SK-N-SH (cell line): Measurements from ENCODE around the gene SEMA3A. TPM values are rescaled to one million over a fixed set of nuclear protein-coding genes. Genes with fewer than 3 reads are reported as not detected.

Source experiments
- CTCF ChIA-PET: fragments of 300-600, 350-600 bp; formaldehyde crosslinking; extraction: SDS; loops from one replicate; lab custom pipeline; 2021; lab: Yijun Ruan, JAX
- POLR2A ChIA-PET: fragments of 350-600 bp; sonication (Branson Sonifier 250); formaldehyde crosslinking; extraction: SDS; loops from one replicate; lab custom pipeline; 2020; ENCODE audit warnings: antibody characterized with exemption, inconsistent platforms; lab: Yijun Ruan, JAX
- DNase-seq: peaks from one replicate; pipeline ENCODE4 v3.0.0; 2012
- H2AFZ ChIP-seq: fragments of 200-600 bp; sonication (generic); 2 replicates; pipeline ENCODE4 v1.8.1; 2016; ENCODE audit warnings: antibody characterized with exemption, mild to moderate bottlenecking, low read depth
- H3F3A ChIP-seq: fragments of 200-600 bp; sonication (generic); replicated peaks from 2 replicates; pipeline ENCODE3; 2016; ENCODE audit warnings: antibody characterized with exemption, mild to moderate bottlenecking; ENCODE audit not compliant: insufficient read depth
- H3K27ac ChIP-seq, 2 experiments: fragments of 200-500 bp in 1 of 2; fragments of 200-600 bp in 1 of 2; sonication (Bioruptor generic) in 1 of 2; sonication (generic), shearing (Covaris generic) in 1 of 2; 2 replicates each; pipeline versions ENCODE4 v1.5.1 to v1.6.1; 2014 to 2016; ENCODE audit warnings: low read depth in 2 of 2, inconsistent platforms in 1 of 2, low read length in 1 of 2, mild to moderate bottlenecking in 1 of 2, mixed read lengths in 1 of 2
- H3K27me3 ChIP-seq: fragments of 200-600 bp; sonication (generic), shearing (Covaris generic); 2 replicates; pipeline ENCODE4 v1.6.1; 2016; ENCODE audit warnings: mixed run types; ENCODE audit not compliant: insufficient read depth
- H3K36me3 ChIP-seq, 2 experiments: fragments of 200-500 bp in 1 of 2; fragments of 200-600 bp in 1 of 2; sonication (Bioruptor generic) in 1 of 2; sonication (generic) in 1 of 2; replicated peaks in 1 of 2; 2 replicates each; pipeline versions ENCODE3 to v1.5.1; 2014 to 2016; ENCODE audit warnings: low read length in 1 of 2, mild to moderate bottlenecking in 1 of 2; ENCODE audit not compliant: insufficient read depth in 2 of 2, control insufficient read depth in 1 of 2
- H3K4me1 ChIP-seq, 2 experiments: fragments of 200-500 bp in 1 of 2; fragments of 200-600 bp in 1 of 2; sonication (Bioruptor generic) in 1 of 2; sonication (generic), shearing (Covaris generic) in 1 of 2; 2 replicates each; pipeline versions ENCODE4 v1.5.1 to v1.6.1; 2014 to 2016; ENCODE audit warnings: low read depth in 1 of 2, low read length in 1 of 2, mixed run types in 1 of 2; ENCODE audit not compliant: insufficient read depth in 2 of 2, control insufficient read depth in 1 of 2
- H3K4me2 ChIP-seq: fragments of 200-600 bp; sonication (generic), shearing (Covaris generic); 2 replicates; pipeline ENCODE4 v1.6.1; 2017; ENCODE audit warnings: mixed run types
- H3K4me3 ChIP-seq, 2 experiments: fragments of 200-500 bp in 1 of 2; fragments of 200-600 bp in 1 of 2; sonication (Bioruptor generic) in 1 of 2; sonication (generic), shearing (Covaris generic) in 1 of 2; 2 replicates each; pipeline versions ENCODE4 v1.5.1 to v1.8.1; 2014 to 2016; ENCODE audit warnings: low read depth in 2 of 2, inconsistent platforms in 1 of 2, low read length in 1 of 2, mild to moderate bottlenecking in 1 of 2, mixed read lengths in 1 of 2, moderate library complexity in 1 of 2
- H3K79me2 ChIP-seq: fragments of 200-600 bp; sonication (generic); 2 replicates; pipeline ENCODE4 v1.8.1; 2017; ENCODE audit warnings: mild to moderate bottlenecking; ENCODE audit not compliant: insufficient read depth
- H3K9ac ChIP-seq: fragments of 200-600 bp; sonication (generic); 2 replicates; pipeline ENCODE4 v1.6.1; 2017; ENCODE audit warnings: mixed run types
- H3K9me2 ChIP-seq: fragments of 200-600 bp; sonication (generic); 2 replicates; pipeline ENCODE4 v1.6.1; 2017; ENCODE audit warnings: mixed run types
- H3K9me3 ChIP-seq: fragments of 200-600 bp; sonication (generic); 2 replicates; pipeline ENCODE4 v1.6.1; 2017; ENCODE audit warnings: mixed run types, mild to moderate bottlenecking, moderate library complexity
- H4K20me1 ChIP-seq: fragments of 200-600 bp; sonication (generic); 2 replicates; pipeline ENCODE4 v1.6.1; 2017; ENCODE audit warnings: mild to moderate bottlenecking, mixed run types; ENCODE audit not compliant: insufficient read depth
- CHD2 ChIP-seq: fragments of 150-350 bp; IDR thresholded peaks from 2 replicates; pipeline ENCODE4 v1.6.1; 2018; ENCODE audit warnings: low read length; ENCODE audit not compliant: partially characterized antibody
- ELF1 ChIP-seq: IDR thresholded peaks from 2 replicates; pipeline ENCODE4 v1.4.0; 2012
- EP300 ChIP-seq, 2 experiments: IDR thresholded peaks; 2 replicates each; pipeline versions ENCODE4 v1.4.0 to v1.6.1; 2012; ENCODE audit warnings: borderline replicate concordance in 1 of 2, low read depth in 1 of 2, low read length in 1 of 2
- FOSL2 ChIP-seq: IDR thresholded peaks from 2 replicates; pipeline ENCODE4 v1.4.0; 2012; ENCODE audit warnings: low read depth, mild to moderate bottlenecking, moderate library complexity, borderline replicate concordance
- FOXJ3 ChIP-seq: sonication (generic); formaldehyde crosslinking; IDR thresholded peaks from 2 replicates; pipeline ENCODE4 v1.5.1; 2020; ENCODE audit warnings: mild to moderate bottlenecking, missing genetic modification reagents
- GABPA ChIP-seq: IDR thresholded peaks from 2 replicates; pipeline ENCODE4 v1.4.0; 2012; ENCODE audit warnings: low read depth, mild to moderate bottlenecking
- GATA2 ChIP-seq: sonication (generic); formaldehyde crosslinking; IDR thresholded peaks from 2 replicates; pipeline ENCODE4 v1.5.0; 2020; ENCODE audit warnings: mild to moderate bottlenecking, missing genetic modification reagents
- JUND ChIP-seq: IDR thresholded peaks from 2 replicates; pipeline ENCODE4 v1.4.0; 2012
- MEF2A ChIP-seq: IDR thresholded peaks from 2 replicates; pipeline ENCODE4 v1.4.0; 2012; ENCODE audit warnings: low read depth, borderline replicate concordance
- NRF1 ChIP-seq: IDR thresholded peaks from 2 replicates; pipeline ENCODE4 v1.6.1; 2012; ENCODE audit warnings: low read depth, mild to moderate bottlenecking, low read length
- POLR2AphosphoS5 ChIP-seq: IDR thresholded peaks from 2 replicates; pipeline ENCODE4 v1.6.1; 2012; ENCODE audit warnings: low read depth, low read length
- RCOR1 ChIP-seq: fragments of 150-350 bp; IDR thresholded peaks from 2 replicates; pipeline ENCODE4 v1.6.1; 2017; ENCODE audit warnings: antibody characterized with exemption, low read length
- RFX5 ChIP-seq: IDR thresholded peaks from 2 replicates; pipeline ENCODE4 v1.6.1; 2012; ENCODE audit warnings: mild to moderate bottlenecking, improper control_type of control experiment, low read length
- RXRA ChIP-seq: IDR thresholded peaks from 2 replicates; pipeline ENCODE4 v1.4.0; 2012; ENCODE audit warnings: low read depth, mild to moderate bottlenecking, borderline replicate concordance
- SMC3 ChIP-seq: IDR thresholded peaks from 2 replicates; pipeline ENCODE4 v1.6.1; 2012; ENCODE audit warnings: low read depth, low read length, improper control_type of control experiment
- TCF12 ChIP-seq: IDR thresholded peaks from 2 replicates; pipeline ENCODE4 v1.4.0; 2012
- YY1 ChIP-seq: IDR thresholded peaks from 2 replicates; pipeline ENCODE4 v1.4.0; 2012; ENCODE audit warnings: low read depth, mild to moderate bottlenecking
- WGBS: methylation state at CpG from one replicate; pipeline ENCODE4 v1.1.6; 2017; ENCODE audit warnings: low lambda C conversion rate; 5-methylcytosine and 5-hydroxymethylcytosine counted together
- polyA plus RNA-seq, 3 experiments: library from polyadenylated mRNA; depleted of rRNA; stranded (reverse); fragments of >200 nt; gene quantifications; 2 replicates each; pipeline ENCODE4 v1.2.3, GENCODE V29; 2012
- TF ChIP-seq, protein P1 (sequence below): fragments of 200-600 bp; sonication (generic); IDR thresholded peaks from 2 replicates; pipeline ENCODE4 v1.6.1; 2017; ENCODE audit warnings: antibody characterized with exemption, mild to moderate bottlenecking, moderate library complexity
- TF ChIP-seq, protein P2 (sequence below): IDR thresholded peaks from 2 replicates; pipeline ENCODE4 v1.6.1; 2012; ENCODE audit warnings: mild to moderate bottlenecking, low read depth, low read length, moderate library complexity
- TF ChIP-seq, protein P3 (sequence below): IDR thresholded peaks from 2 replicates; pipeline ENCODE4 v1.4.0; 2012; ENCODE audit warnings: low read depth, borderline replicate concordance
- TF ChIP-seq, protein P4 (sequence below): fragments of 150-350 bp; IDR thresholded peaks from 2 replicates; pipeline ENCODE4 v1.6.1; 2017; ENCODE audit warnings: antibody characterized with exemption, low read length, low read depth, borderline replicate concordance
- TF ChIP-seq, protein P5 (sequence below): IDR thresholded peaks from 2 replicates; pipeline ENCODE4 v1.4.0; 2012; ENCODE audit warnings: low read depth
- TF ChIP-seq, protein P6 (sequence below): IDR thresholded peaks from 2 replicates; pipeline ENCODE4 v1.4.0; 2012; ENCODE audit warnings: low read depth, borderline replicate concordance
- TF ChIP-seq, protein P7 (sequence below): fragments of 150-350 bp; IDR thresholded peaks from 2 replicates; pipeline ENCODE4 v1.6.1; 2016; ENCODE audit warnings: mild to moderate bottlenecking, low read depth, low read length

The SEMA3A gene
- polyA plus RNA-seq, 1 of the 3 experiments (the other 2 are of a cell fraction), result 15.9 TPM

DNA sequence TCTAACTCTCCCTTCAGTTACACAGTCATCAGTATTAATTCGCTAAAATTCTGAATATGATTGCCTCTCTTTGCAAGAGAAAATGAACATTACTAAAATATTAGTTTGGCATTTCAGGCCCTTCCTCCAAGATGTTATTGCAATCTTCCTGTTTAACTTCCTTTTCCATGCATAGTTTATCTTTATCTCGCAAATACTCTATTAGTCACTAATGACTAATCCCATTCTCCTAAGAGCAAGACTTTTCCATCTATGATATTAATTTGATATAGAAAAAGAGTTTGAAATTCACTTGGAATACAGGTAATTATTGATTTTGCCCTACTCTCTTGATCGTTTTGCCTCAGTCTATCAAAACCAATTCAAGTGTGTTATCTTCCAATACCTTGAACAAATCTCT lies 41.8 kb upstream of the SEMA3A start:
- Histone ChIP-seq H3K4me1 (peaks cover 0 to 28% of the 10 kb centered on the region in 2 experiments; a peak in 1 of 4 replicates), H3K36me3 (no peaks in the 10 kb centered on the region), H4K20me1 (no peaks in the 10 kb centered on the region), H3K4me3 (no peak overlapping the region), H3K9me2 (no peaks in the 10 kb centered on the region), H3K79me2 (no peaks in the 10 kb centered on the region), H2AFZ (no peak overlapping the region; the same call in 1 of the 2 replicates), H3K27ac (peak overlapping the region in 1 of 2 experiments; percentile 98; a peak in 2 of 4 replicates), H3K4me2 (peak overlapping the region; percentile 4; the same call in 1 of the 2 replicates), H3F3A (peaks cover 30% of the 10 kb centered on the region), H3K9me3 (no peaks in the 10 kb centered on the region), H3K27me3 (no peaks in the 10 kb centered on the region), H3K9ac (no peak overlapping the region; the same call in 1 of the 2 replicates)
- 24% methylated on average over 3 of the region's 3 CpGs for WGBS
- CTCF ChIA-PET, result no interaction called here
- no peak for DNase-seq
- POLR2A ChIA-PET, result no interaction called here
- TF ChIP-seq RXRA (peak; percentile 62; the same call in 1 of the 2 replicates), POLR2AphosphoS5 (peak; percentile 25; the same call in 1 of the 2 replicates), FOSL2 (peak; percentile 97), MEF2A (peak; percentile 57; the same call in 1 of the 2 replicates), GATA2 (CRISPR knock-in tag) (no peak), TCF12 (peak; percentile 81), NRF1 (no peak), RCOR1 (no peak), SMC3 (no peak), EP300 (IDR thresholded peaks at IDR 0.05; ENCODE audit: borderline replicate concordance in 1 of 2, low read depth in 1 of 2, low read length in 1 of 2) (peak in 1 of 2 experiments; percentile 88; a peak in 2 of 4 replicates), ELF1 (no peak), GABPA (no peak; the same call in 1 of the 2 replicates), RFX5 (no peak), JUND (peak; percentile 93), CHD2 (no peak), YY1 (no peak), FOXJ3 (CRISPR knock-in tag) (no peak)
- TF ChIP-seq, protein P1, sequence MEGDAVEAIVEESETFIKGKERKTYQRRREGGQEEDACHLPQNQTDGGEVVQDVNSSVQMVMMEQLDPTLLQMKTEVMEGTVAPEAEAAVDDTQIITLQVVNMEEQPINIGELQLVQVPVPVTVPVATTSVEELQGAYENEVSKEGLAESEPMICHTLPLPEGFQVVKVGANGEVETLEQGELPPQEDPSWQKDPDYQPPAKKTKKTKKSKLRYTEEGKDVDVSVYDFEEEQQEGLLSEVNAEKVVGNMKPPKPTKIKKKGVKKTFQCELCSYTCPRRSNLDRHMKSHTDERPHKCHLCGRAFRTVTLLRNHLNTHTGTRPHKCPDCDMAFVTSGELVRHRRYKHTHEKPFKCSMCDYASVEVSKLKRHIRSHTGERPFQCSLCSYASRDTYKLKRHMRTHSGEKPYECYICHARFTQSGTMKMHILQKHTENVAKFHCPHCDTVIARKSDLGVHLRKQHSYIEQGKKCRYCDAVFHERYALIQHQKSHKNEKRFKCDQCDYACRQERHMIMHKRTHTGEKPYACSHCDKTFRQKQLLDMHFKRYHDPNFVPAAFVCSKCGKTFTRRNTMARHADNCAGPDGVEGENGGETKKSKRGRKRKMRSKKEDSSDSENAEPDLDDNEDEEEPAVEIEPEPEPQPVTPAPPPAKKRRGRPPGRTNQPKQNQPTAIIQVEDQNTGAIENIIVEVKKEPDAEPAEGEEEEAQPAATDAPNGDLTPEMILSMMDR, result no peak
- TF ChIP-seq, protein P2, sequence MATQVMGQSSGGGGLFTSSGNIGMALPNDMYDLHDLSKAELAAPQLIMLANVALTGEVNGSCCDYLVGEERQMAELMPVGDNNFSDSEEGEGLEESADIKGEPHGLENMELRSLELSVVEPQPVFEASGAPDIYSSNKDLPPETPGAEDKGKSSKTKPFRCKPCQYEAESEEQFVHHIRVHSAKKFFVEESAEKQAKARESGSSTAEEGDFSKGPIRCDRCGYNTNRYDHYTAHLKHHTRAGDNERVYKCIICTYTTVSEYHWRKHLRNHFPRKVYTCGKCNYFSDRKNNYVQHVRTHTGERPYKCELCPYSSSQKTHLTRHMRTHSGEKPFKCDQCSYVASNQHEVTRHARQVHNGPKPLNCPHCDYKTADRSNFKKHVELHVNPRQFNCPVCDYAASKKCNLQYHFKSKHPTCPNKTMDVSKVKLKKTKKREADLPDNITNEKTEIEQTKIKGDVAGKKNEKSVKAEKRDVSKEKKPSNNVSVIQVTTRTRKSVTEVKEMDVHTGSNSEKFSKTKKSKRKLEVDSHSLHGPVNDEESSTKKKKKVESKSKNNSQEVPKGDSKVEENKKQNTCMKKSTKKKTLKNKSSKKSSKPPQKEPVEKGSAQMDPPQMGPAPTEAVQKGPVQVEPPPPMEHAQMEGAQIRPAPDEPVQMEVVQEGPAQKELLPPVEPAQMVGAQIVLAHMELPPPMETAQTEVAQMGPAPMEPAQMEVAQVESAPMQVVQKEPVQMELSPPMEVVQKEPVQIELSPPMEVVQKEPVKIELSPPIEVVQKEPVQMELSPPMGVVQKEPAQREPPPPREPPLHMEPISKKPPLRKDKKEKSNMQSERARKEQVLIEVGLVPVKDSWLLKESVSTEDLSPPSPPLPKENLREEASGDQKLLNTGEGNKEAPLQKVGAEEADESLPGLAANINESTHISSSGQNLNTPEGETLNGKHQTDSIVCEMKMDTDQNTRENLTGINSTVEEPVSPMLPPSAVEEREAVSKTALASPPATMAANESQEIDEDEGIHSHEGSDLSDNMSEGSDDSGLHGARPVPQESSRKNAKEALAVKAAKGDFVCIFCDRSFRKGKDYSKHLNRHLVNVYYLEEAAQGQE, result no peak
- TF ChIP-seq, protein P3, sequence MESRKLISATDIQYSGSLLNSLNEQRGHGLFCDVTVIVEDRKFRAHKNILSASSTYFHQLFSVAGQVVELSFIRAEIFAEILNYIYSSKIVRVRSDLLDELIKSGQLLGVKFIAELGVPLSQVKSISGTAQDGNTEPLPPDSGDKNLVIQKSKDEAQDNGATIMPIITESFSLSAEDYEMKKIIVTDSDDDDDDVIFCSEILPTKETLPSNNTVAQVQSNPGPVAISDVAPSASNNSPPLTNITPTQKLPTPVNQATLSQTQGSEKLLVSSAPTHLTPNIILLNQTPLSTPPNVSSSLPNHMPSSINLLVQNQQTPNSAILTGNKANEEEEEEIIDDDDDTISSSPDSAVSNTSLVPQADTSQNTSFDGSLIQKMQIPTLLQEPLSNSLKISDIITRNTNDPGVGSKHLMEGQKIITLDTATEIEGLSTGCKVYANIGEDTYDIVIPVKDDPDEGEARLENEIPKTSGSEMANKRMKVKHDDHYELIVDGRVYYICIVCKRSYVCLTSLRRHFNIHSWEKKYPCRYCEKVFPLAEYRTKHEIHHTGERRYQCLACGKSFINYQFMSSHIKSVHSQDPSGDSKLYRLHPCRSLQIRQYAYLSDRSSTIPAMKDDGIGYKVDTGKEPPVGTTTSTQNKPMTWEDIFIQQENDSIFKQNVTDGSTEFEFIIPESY, result no peak
- TF ChIP-seq, protein P4, sequence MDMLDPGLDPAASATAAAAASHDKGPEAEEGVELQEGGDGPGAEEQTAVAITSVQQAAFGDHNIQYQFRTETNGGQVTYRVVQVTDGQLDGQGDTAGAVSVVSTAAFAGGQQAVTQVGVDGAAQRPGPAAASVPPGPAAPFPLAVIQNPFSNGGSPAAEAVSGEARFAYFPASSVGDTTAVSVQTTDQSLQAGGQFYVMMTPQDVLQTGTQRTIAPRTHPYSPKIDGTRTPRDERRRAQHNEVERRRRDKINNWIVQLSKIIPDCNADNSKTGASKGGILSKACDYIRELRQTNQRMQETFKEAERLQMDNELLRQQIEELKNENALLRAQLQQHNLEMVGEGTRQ, result no peak
- TF ChIP-seq, protein P5, sequence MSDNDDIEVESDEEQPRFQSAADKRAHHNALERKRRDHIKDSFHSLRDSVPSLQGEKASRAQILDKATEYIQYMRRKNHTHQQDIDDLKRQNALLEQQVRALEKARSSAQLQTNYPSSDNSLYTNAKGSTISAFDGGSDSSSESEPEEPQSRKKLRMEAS, result no peak; the same call in 1 of the 2 replicates
- TF ChIP-seq, protein P6, sequence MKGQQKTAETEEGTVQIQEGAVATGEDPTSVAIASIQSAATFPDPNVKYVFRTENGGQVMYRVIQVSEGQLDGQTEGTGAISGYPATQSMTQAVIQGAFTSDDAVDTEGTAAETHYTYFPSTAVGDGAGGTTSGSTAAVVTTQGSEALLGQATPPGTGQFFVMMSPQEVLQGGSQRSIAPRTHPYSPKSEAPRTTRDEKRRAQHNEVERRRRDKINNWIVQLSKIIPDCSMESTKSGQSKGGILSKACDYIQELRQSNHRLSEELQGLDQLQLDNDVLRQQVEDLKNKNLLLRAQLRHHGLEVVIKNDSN, result no peak
- TF ChIP-seq, protein P7, sequence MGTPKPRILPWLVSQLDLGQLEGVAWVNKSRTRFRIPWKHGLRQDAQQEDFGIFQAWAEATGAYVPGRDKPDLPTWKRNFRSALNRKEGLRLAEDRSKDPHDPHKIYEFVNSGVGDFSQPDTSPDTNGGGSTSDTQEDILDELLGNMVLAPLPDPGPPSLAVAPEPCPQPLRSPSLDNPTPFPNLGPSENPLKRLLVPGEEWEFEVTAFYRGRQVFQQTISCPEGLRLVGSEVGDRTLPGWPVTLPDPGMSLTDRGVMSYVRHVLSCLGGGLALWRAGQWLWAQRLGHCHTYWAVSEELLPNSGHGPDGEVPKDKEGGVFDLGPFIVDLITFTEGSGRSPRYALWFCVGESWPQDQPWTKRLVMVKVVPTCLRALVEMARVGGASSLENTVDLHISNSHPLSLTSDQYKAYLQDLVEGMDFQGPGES, result no peak
